ENCODE measurements around the gene PTPN4. TPM values are rescaled to one million over a fixed set of nuclear protein-coding genes. Genes with fewer than 3 reads are reported as not detected.
"Not testable (repeated sequence)": the region's sequence is repeated elsewhere in the genome, so short reads cannot be mapped to it uniquely, and the experiment has no call there.

The PTPN4 gene
- total RNA-seq, 1 donor = 20.6 TPM

DNA sequence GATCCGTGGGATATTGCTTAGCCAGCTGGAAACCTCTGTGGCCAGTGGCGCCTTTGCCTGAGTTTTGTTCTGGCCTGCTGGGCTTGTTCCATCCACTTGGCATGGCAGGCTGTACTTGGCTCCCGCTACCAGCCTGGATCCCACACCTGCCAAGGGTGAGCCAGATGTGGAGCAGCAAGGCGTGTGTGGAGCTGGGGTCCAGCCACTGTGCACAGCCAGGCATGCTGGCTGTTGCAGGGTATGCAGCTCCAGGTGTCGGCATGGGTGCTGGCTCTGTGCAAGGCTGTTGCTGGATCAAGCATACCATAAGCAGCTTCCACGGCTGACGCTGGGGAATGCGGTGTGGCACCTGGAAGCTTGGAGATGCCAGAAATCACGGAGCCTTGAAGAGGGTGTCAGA is 34.5 kb downstream of the PTPN4 start:
- DNase-seq (ENCODE audit: low read depth) = no peak
- H3K4me3 ChIP-seq (ENCODE audit: low read depth, low read length) = no peak overlapping the region
- TF ChIP-seq, protein P1, sequence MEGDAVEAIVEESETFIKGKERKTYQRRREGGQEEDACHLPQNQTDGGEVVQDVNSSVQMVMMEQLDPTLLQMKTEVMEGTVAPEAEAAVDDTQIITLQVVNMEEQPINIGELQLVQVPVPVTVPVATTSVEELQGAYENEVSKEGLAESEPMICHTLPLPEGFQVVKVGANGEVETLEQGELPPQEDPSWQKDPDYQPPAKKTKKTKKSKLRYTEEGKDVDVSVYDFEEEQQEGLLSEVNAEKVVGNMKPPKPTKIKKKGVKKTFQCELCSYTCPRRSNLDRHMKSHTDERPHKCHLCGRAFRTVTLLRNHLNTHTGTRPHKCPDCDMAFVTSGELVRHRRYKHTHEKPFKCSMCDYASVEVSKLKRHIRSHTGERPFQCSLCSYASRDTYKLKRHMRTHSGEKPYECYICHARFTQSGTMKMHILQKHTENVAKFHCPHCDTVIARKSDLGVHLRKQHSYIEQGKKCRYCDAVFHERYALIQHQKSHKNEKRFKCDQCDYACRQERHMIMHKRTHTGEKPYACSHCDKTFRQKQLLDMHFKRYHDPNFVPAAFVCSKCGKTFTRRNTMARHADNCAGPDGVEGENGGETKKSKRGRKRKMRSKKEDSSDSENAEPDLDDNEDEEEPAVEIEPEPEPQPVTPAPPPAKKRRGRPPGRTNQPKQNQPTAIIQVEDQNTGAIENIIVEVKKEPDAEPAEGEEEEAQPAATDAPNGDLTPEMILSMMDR (IDR thresholded peaks at IDR 0.05; ENCODE audit: insufficient read depth, low read length) = no peak

DNA sequence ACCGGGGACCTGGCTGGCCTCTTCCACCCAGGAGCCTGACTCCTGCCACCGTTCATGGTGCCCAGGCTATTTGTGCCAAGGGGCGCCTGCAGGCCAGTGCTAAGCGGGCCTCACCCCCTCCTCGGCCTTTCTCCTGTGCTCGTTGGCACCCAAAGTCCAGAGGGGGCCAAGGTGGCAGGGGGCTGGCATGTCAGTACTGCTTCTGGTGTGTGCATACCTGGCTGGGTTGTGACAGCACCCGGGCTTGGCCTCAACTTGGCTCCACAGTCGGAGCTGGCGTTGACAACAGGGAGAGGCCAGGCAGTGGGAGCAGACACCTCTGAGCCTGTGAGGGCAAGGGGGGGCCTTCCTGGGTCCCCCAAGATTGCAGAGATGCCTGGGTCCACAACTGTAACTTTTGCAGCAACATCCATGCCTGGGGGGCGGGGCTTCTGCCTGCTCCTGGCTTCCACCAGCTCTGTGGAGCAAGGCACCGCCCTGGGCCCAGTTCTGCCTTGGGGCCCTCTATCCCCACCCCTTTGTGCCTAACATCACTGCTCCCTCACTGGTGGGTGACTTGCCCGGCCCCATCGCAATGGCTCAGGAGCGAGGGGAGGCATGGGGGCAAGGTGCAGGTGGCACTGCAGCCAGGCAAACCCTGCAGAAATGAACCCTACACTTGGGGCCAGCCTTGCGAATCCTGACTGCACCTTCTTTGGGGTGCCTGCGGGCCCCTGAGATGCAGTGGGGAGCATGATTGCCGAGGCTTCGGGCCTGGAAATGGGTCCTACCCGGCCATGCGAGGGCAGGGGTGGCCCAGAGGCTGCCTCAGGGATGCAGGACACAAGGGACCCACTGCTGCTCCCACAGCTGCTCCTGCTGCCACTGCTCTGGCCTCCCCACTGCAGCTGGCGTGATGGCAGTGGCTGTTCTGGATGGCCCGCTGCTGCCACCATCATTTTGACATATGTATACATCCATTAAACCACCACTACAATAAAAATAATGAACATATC is 35.9 kb downstream of the PTPN4 start:
- DNase-seq (ENCODE audit: low read depth) = no peak
- H3K4me3 ChIP-seq (ENCODE audit: low read depth, low read length) = no peak overlapping the region
- TF ChIP-seq, protein P1 (IDR thresholded peaks at IDR 0.05; ENCODE audit: insufficient read depth, low read length) = no peak

DNA sequence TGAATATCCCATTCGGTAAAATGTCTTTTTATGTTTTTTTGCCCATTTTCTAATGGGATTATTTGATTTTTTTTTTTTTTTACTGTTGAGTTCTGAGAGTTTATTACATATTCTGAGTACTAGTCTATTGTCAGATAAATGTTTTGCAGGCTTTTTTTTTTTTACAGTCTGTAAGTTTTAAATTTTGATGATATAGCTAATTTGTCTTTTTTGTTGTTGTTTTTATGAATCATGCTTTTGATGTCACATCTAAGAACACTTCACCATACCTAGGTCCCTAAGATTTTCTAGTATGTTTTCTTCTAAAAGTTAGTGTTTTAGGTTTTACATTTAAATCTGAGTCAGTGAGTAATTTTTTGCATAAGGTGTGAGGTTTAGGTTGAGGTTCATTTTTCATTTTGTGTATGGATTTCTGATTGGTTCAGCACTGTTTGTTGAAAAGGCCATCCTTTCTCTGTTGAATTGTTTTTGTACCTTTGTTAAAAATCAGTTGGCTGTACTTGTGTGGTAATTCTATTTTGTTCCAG is 40.7 kb downstream of the PTPN4 start:
- TF ChIP-seq, protein P1 (IDR thresholded peaks at IDR 0.05; ENCODE audit: insufficient read depth, low read length) = no peak
- no peak overlapping the region for H3K4me3 ChIP-seq (ENCODE audit: low read depth, low read length)
- DNase-seq (ENCODE audit: low read depth) = no peak

DNA sequence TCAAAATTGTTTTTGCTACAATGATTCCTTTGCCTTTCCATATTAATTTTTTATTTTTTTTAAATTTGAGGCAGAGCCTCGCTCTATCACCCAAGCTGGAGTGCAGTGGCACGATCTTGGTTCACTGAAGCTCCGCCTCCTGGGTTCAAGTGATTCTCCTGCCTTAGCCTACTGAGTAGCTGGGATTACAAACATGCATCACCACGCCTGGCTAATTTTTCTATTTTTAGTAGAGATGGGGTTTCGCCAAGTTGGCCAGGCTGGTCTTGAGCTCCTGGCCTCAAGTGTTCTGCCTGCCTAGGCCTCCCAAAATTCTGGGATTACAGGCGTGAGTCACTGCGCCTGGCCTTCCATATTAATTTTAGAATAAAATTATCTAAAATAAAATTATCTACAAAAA is 41.3 kb downstream of the PTPN4 start:
- TF ChIP-seq, protein P1 (IDR thresholded peaks at IDR 0.05; ENCODE audit: insufficient read depth, low read length) = no peak
- no peak overlapping the region for H3K4me3 ChIP-seq (ENCODE audit: low read depth, low read length)
- no peak for DNase-seq (ENCODE audit: low read depth)

- not testable (repeated sequence) for H3K4me3 ChIP-seq (ENCODE audit: low read depth, low read length); DNase-seq (ENCODE audit: low read depth)
Observed at GRCh38 chr2:119801989-119802388, 42.3 kb downstream of the PTPN4 start.

GRCh38 chr2:119803101-119803500 is 43.4 kb downstream of the PTPN4 start:
- H3K4me3 ChIP-seq (ENCODE audit: low read depth, low read length) = no peak overlapping the region
- DNase-seq (ENCODE audit: low read depth) = no peak
- TF ChIP-seq, protein P1 (IDR thresholded peaks at IDR 0.05; ENCODE audit: insufficient read depth, low read length) = no peak

DNA sequence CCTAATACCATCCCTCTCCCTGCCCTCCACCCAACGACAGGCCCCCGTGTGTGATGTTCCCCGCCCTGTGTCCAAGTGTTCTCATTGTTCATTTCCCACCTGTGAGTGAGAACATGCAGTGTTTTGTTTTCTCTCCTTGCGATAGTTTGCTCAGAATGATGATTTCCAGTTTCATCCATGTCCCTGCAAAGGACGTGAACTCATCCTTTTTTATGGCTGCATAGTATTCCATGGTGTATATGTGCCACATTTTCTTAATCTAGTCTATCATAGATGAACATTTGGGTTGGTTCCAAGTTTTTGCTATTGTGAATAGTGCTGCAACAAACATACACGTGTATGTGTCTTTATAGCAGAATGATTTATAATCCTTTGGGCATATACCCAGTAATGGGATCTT is 44.7 kb downstream of the PTPN4 start:
- not testable (repeated sequence) for H3K4me3 ChIP-seq (ENCODE audit: low read depth, low read length); DNase-seq (ENCODE audit: low read depth)

All from fibroblast of the aortic adventitia (primary cell).